GM21423 (cell line): ENCODE data around the gene CLDN1.

Experiments used
- ATAC-seq: cut with Tn5 transposase; IDR thresholded peaks from one replicate; pipeline ENCODE4 v1.9.1; 2021; ENCODE audit warnings: mild to moderate bottlenecking, moderate library complexity; ENCODE audit not compliant: unreplicated experiment

The CLDN1 gene

GRCh38 chr3:190336516-190337189, 14.4 kb upstream of the CLDN1 start:
- no peak for ATAC-seq

DNA sequence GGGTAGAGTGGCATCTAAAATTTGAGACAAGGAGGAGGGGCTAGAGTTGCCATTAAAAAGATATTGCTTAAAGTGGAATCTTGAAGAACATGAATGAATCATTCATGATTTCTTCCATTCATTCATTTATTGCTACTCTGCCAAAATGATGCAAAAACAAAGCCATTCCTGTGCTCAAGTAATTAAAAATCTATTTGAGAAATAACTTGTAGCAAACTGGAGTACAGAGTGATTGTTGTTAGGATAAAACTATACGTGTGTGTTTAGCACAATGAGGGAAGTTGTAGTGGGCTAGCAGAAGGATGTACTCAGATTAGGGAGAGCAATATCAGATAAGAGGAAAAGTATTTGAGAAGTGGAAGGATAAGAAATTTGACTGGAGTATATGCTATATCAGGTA, 11.7 kb upstream of the CLDN1 start:
- ATAC-seq, result no peak

DNA sequence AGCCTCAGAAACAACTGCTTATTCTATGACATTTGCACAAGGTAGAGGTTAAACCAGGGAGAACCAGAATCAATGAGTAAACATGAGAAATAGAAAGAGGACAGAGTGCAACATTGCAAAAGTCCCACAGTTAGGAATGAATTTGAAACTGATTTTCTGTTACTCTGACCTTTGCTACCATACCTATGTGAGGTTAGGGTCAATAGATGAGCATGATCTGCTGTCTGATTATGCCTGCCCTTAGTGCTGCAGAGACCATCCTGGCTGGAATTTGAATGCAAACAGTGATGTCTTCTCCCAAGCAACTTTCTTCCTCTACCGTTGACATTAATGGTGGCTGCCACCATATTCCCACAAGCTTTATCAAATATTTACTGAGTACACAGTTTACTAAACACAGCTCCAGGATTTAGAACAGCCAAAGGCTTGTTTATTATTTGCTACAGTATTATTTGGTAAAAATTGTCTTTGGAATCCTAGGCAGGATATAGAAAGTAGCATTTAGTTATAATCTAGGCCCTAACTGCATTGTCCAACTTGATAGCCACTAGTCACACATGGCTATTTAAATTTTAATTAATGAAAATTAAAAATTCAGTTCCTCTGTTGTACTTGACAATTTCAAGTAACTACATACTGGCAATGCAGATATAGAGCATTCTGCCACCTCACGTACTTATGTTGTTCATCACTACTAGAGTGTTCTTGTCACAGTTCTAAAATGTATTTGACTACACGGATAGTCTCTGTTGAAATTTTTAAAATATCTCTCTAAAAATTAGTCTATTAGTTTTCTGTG, 8.9 kb upstream of the CLDN1 start:
- ATAC-seq, result no peak

GRCh38 chr3:190326930-190327329, 4.7 kb upstream of the CLDN1 start:
- no peak for ATAC-seq

- ATAC-seq, result no peak
These were observed 4.1 kb upstream of the CLDN1 start for GRCh38 chr3:190326361-190326760.

DNA sequence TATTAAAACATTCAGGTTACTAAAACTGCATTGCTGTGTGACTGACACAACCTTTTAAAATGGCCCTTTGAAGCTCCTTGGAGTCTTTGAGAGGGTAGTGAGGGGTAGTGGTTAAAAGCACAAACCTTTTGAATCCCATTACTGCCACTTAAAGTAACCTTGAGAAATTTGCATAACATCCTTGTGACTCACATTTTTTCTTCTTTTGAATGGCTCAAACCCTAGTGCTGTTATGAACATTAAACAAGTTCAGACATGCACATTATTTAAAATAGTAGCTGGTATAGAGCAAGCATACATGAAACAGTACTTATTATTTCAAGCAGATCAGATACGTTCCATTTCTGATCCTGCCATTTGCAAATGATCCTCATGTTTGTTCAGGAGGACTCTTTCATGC, 3.7 kb upstream of the CLDN1 start:
- no peak for ATAC-seq

DNA sequence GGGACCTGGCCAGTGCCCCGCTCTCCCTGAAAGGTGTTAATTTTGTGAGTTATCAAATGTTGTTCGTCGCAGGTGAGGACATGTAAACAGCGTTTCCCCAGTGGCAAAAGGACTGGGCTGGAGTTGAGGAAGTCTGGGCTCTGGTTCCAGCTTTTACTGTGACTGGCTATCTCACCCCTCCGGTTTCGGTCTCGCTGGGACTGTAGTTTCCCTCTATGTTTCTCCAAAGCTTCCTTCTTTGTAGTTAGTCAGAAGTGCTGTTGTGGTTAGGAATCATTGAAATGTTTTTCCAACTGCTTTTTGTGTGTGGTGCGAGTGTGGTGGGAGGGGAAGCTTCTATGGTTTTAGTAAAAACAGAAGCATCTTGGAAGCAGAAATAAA, 990 bp upstream of the CLDN1 start:
- no peak for ATAC-seq

DNA sequence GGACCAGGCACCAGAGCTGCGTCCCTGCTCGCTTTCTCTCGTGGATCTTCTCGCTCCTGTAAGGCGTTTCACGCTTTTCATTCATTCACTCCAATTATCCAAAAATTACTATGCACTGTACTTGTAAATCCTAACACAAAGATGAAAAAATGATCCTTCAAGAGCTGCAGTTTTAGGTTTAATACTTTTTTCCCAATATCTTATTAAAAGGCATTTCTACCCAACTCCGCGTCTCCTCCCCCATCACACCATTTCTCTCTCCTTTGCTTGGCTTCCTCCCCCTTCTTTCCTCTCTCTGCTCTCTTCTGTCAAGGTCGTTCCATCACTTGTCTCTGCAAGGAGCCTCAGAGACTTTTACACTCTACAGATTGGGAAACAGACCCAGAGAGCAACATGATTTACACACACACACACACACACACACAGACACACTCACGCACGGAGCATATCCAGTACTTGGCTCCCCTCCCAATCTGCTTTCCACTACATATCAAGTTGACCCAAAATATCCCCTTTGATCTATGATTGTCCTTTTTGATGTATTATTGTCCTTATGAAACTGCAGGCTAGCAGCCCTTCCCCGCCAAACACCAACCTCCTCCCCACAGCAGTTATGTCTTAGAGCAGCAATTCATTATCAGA, 479 bp upstream of the CLDN1 start:
- no peak for ATAC-seq

DNA sequence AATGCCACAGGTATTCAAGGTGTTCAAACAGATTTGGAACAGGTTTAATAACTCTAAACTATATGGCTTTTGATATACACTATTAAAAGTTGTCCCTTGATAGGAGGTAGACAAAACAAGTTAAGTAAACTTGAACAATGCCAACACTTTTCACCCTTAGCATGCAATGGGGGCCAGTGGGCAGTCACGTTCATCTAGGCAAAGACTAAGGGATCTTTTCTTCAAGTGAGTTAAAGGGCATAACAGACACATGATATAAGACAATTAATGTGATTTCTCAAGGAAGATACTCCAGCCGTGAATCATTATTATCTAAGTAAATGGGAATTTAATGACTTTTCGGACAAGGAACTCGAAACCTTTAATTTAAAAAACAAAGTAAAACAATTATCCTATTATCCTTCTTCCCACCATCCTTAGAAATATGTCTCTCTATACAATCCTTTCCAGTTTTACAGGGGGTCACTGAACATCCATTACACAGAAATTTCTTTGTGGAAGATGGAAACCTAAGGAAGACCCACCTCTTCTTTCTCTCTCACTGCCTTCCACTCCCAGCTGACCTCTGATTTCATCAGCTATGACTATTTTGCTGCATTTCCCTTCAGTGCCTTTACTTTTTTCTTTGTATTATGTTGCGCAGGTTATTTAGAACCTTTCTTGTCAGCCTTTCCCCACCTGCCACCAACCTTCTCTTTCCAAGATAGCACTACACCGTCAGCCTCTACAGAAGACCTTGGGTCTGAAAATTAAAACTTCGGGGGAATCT, 1.5 kb downstream of the CLDN1 start:
- no peak for ATAC-seq

GRCh38 chr3:190319660-190320059, 2.6 kb downstream of the CLDN1 start:
- ATAC-seq, result no peak

DNA sequence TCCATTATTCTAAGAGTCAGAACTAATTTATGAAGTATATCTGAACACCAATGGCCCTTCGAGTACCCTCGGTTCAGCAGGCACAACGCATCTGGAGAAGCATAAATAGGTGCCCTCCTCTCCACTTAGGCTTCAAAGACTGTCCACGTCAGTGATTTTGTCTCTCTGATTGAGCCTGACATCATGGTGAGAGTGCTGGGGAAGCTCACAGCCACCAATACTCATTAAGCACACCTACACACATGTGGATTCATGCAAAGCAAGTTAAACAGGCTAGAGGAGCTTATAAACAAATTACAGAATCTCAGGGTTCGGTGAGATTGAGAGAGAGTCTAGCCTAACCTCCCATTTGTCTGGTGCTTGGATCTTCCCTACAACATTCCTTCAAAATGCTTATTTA, 3.6 kb downstream of the CLDN1 start:
- no peak for ATAC-seq

- ATAC-seq, result no peak
These were observed 7.5 kb downstream of the CLDN1 start for GRCh38 chr3:190314741-190315140.

DNA sequence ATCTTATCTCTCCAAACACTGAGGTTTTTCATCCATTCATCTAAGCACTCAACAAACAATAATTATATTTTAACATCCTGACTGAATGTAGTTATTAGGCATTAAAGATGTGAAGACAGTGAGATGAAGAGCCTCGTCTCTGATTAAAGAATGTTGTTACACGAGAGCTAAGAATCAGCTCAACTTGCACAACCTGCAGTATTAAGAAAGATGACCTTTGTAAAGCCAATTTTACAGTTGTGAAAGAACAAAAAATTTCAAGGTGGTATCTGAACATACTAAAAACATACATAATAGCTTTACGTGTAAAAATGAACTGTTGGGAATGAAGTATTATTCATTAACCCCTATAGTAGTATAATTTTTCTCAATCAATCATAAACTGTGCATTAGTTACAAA, 12.8 kb downstream of the CLDN1 start:
- ATAC-seq, result no peak

DNA sequence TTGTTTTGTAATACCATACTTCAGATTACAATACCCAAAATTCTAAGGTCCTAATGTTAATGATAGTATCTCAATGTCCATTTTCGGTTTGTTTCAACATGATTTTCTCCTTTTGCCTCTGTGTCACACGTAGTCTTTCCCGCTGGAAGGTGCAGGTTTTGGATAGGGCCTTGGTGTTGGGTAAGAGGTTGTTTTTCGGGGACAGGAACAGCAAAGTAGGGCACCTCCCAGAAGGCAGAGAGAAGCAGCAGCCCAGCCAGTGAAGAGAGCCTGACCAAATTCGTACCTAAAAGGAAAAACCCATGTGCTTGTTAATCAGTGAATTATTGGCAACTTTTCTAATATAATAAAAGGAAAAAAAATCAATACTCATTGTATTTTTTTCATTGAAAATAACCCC, 14.1 kb downstream of the CLDN1 start:
- no peak for ATAC-seq

- ATAC-seq, result no peak
These were observed 15.1 kb downstream of the CLDN1 start for GRCh38 chr3:190307164-190307545.

GRCh38 chr3:190306513-190307163, 15.6 kb downstream of the CLDN1 start:
- ATAC-seq, result no peak

DNA sequence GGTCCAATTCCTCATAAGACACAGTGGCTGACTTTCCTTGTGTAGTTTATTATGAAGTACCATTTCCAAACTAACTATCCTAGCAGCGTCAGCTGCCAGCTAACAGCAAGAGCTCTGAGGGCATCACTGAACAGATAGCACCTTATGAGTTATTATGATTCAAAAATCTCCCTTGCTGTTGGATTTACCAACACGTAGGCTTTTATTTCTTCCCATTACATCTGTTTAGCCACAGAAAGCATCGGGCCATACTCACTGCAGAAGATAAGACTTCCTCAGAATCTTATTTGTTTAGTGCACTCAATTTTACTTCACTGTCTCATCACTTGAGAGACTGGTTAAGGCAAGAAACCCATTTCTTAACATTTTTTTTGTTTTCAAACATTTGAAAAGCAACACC, 16.2 kb downstream of the CLDN1 start:
- no peak for ATAC-seq

DNA sequence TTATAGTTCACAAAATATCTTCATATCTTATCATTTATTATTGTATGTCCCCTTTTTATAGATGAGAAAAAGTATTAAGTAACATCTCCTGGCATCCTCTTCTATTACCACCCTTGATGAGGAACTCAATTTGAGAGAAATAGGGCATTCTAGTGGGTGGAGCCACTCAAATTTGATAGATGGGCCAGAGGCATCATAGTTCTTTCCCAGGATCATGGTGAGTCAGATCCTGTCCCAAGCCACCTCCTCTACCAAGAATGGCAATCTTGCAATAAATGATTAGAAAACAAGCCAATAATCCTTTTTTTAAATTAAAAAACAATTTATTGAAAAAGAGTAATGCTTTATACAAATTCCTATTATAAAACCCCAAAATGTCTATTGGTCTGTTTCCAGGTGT, 16.8 kb downstream of the CLDN1 start:
- ATAC-seq, result no peak

DNA sequence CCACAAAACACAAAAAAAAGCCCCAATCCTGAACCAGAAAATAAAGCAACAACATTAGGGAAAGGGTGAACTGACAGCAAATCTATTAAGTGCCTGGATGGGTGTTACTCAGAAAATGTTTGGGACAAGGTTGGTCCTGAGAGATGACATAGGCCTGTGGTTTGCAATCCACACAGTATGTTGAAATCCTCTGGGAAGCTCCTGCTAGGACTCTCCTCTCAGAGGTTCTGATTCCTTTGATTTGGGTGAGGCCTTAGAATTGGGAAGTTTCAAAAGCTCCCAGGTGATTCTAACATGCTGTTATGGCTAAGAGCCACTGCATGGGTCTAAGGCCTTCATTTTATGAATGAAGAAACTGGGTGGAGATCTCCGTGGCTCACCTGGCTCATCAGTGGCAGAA, 18.4 kb downstream of the CLDN1 start:
- ATAC-seq, result no peak

DNA sequence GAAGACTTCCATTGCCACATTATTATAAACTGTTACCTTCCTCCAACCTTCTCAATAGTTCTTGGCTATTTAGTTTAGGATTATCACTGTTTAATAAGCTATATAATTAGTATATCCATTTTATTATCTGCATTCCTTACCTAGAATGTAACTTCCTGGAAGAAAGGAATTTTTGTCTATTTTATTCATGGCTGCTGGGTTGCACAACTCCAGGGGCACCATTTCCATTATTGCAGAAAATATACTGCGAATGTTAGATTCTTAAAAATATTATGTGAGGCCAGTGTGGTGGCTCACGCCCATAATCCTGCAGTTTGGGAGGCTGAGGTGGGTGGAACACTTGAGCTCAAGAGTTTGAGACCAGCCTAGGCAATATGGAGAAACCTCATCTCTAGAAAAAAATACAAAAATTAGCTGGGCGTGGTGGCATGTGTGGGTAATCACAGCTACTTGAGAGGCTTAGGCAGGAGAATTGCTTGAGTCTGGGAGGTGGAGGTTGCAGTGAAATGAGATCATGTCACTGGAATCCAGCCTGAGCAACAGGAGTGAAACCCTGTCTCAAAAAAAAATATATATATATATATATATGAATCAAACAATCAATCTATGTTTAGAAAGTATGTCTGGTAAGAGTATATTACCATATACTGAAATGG, 19.9 kb downstream of the CLDN1 start:
- ATAC-seq, result no peak
